Measurements from ENCODE around the gene SASH1.

DNA sequence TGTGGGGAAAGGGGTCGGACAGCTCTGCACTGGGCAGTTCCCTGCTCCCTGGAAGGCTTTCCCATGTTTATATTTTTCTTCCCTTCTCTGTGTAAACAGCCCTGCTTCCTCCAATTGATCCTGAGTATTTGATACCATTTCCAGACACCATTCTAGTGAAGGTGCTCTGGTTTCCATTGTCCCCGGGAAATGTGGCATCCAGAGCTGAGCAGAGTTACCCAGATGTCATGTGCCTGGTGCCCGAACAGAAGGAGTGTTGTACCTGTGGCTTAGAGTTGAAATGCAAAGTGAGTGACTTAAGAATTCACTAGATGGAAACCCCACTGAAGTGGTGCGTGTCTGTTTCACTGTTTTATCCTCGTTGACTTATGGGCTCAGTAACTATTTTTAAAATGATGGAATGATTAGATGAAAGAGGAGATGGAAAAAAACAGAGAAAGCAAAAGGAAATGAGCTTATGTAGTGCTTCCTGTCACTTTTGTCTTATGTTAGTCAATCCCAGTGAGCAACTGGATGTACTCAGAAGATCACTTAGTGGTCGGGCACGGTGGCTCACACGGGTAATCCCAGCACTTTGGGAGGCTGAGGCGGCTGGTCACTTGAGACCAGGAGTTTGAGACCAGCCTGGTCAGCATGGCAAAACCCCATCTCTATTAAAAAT lies 83.8 kb downstream of the SASH1 start:
- TF ChIP-seq EZH2 (IDR thresholded peaks at IDR 0.05; ENCODE audit: low read length, missing control alignments) = no peak
- TF ChIP-seq, protein P1, sequence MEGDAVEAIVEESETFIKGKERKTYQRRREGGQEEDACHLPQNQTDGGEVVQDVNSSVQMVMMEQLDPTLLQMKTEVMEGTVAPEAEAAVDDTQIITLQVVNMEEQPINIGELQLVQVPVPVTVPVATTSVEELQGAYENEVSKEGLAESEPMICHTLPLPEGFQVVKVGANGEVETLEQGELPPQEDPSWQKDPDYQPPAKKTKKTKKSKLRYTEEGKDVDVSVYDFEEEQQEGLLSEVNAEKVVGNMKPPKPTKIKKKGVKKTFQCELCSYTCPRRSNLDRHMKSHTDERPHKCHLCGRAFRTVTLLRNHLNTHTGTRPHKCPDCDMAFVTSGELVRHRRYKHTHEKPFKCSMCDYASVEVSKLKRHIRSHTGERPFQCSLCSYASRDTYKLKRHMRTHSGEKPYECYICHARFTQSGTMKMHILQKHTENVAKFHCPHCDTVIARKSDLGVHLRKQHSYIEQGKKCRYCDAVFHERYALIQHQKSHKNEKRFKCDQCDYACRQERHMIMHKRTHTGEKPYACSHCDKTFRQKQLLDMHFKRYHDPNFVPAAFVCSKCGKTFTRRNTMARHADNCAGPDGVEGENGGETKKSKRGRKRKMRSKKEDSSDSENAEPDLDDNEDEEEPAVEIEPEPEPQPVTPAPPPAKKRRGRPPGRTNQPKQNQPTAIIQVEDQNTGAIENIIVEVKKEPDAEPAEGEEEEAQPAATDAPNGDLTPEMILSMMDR (conservative IDR thresholded peaks at IDR 0.05 in 1 of 2, IDR thresholded peaks at IDR 0.05 in 1 of 2; ENCODE audit: low read depth in 1 of 2, low read length in 2 of 2) = no peak
